Measurements from ENCODE around the gene TRAPPC12.

TRAPPC12 gene

GRCh38 chr2:3403587-3404334 lies 24.3 kb downstream of the TRAPPC12 start:
- no peaks in the 10 kb centered on the region for H3K27me3 ChIP-seq (ENCODE audit: insufficient read depth, poor library complexity, severe bottlenecking)
- peaks cover 53% of the 10 kb centered on the region for H3K36me3 ChIP-seq (ENCODE audit: low read depth)
- H3K27ac ChIP-seq (ENCODE audit: poor library complexity, severe bottlenecking): no peak overlapping the region
- no peak overlapping the region for H3K4me3 ChIP-seq (ENCODE audit: severe bottlenecking)
- no peaks in the 10 kb centered on the region for H3K4me1 ChIP-seq (ENCODE audit: insufficient read depth, poor library complexity, severe bottlenecking)
- DNase-seq (ENCODE audit: low spot score): no peak
- no peaks in the 10 kb centered on the region for H3K9me3 ChIP-seq (ENCODE audit: severe bottlenecking)
- no peak for ATAC-seq (ENCODE audit: low read depth)
- TF ChIP-seq CTCF (IDR thresholded peaks at IDR 0.05; ENCODE audit: poor library complexity, severe bottlenecking): no peak

- H3K36me3 ChIP-seq (ENCODE audit: low read depth): peaks cover 53% of the 10 kb centered on the region
- no peak for DNase-seq (ENCODE audit: low spot score)
These were observed 24.9 kb downstream of the TRAPPC12 start for GRCh38 chr2:3404349-3404894.

GRCh38 chr2:3405307-3405706 lies 25.8 kb downstream of the TRAPPC12 start:
- no peaks in the 10 kb centered on the region for H3K27me3 ChIP-seq (ENCODE audit: insufficient read depth, poor library complexity, severe bottlenecking)
- H3K4me1 ChIP-seq (ENCODE audit: insufficient read depth, poor library complexity, severe bottlenecking): no peaks in the 10 kb centered on the region
- H3K27ac ChIP-seq (ENCODE audit: poor library complexity, severe bottlenecking): no peak overlapping the region
- DNase-seq (ENCODE audit: low spot score) (no peak), ATAC-seq (ENCODE audit: low read depth) (no peak)
- H3K4me3 ChIP-seq (ENCODE audit: severe bottlenecking): no peak overlapping the region
- H3K9me3 ChIP-seq (ENCODE audit: severe bottlenecking): no peaks in the 10 kb centered on the region
- H3K36me3 ChIP-seq (ENCODE audit: low read depth): peaks cover 53% of the 10 kb centered on the region
- no peak for TF ChIP-seq CTCF (IDR thresholded peaks at IDR 0.05; ENCODE audit: poor library complexity, severe bottlenecking)

More at GRCh38 chr2:3404349-3404894, 24.9 kb downstream of the TRAPPC12 start:
- H3K9me3 ChIP-seq (ENCODE audit: severe bottlenecking): no peaks in the 10 kb centered on the region
- no peaks in the 10 kb centered on the region for H3K4me1 ChIP-seq (ENCODE audit: insufficient read depth, poor library complexity, severe bottlenecking)
- no peak for ATAC-seq (ENCODE audit: low read depth)
- H3K4me3 ChIP-seq (ENCODE audit: severe bottlenecking): no peak overlapping the region
- no peak overlapping the region for H3K27ac ChIP-seq (ENCODE audit: poor library complexity, severe bottlenecking)
- no peaks in the 10 kb centered on the region for H3K27me3 ChIP-seq (ENCODE audit: insufficient read depth, poor library complexity, severe bottlenecking)
- TF ChIP-seq CTCF (IDR thresholded peaks at IDR 0.05; ENCODE audit: poor library complexity, severe bottlenecking): no peak

GRCh38 chr2:3405876-3406275 lies 26.4 kb downstream of the TRAPPC12 start:
- no peak for DNase-seq (ENCODE audit: low spot score)

More at GRCh38 chr2:3405876-3406275, 26.4 kb downstream of the TRAPPC12 start:
- no peaks in the 10 kb centered on the region for H3K27me3 ChIP-seq (ENCODE audit: insufficient read depth, poor library complexity, severe bottlenecking)
- TF ChIP-seq CTCF (IDR thresholded peaks at IDR 0.05; ENCODE audit: poor library complexity, severe bottlenecking): no peak
- no peaks in the 10 kb centered on the region for H3K9me3 ChIP-seq (ENCODE audit: severe bottlenecking)
- peaks cover 53% of the 10 kb centered on the region for H3K36me3 ChIP-seq (ENCODE audit: low read depth)
- no peak for ATAC-seq (ENCODE audit: low read depth)
- H3K4me3 ChIP-seq (ENCODE audit: severe bottlenecking): no peak overlapping the region
- no peaks in the 10 kb centered on the region for H3K4me1 ChIP-seq (ENCODE audit: insufficient read depth, poor library complexity, severe bottlenecking)
- H3K27ac ChIP-seq (ENCODE audit: poor library complexity, severe bottlenecking): no peak overlapping the region
